Measurements from ENCODE around the gene SCAI.

GRCh38 chr9:124969401-124969800, 173.9 kb downstream of the SCAI start:
- TF ChIP-seq CTCF (conservative IDR thresholded peaks at IDR 0.05 in 1 of 2, IDR thresholded peaks at IDR 0.05 in 1 of 2; ENCODE audit: low read depth in 1 of 2, low read length in 2 of 2) (no peak), EZH2 (IDR thresholded peaks at IDR 0.05; ENCODE audit: low read length, missing control alignments) (no peak)
